Urinary bladder (tissue), 4 donors: ENCODE measurements around the gene UBE4B. TPM values are rescaled to one million over a fixed set of nuclear protein-coding genes. Genes with fewer than 3 reads are reported as not detected.
A peak's percentile ranks its signal among the peaks of the same experiment; 100 is the strongest.
"Not testable (repeated sequence)": the region's sequence is repeated elsewhere in the genome, so short reads cannot be mapped to it uniquely, and the experiment has no call there.

Experiments
- DNase-seq: peaks from one replicate; pipeline ENCODE4 v3.0.0-alpha.2; 2015; ENCODE audit errors: extremely low spot score
- H3K27ac ChIP-seq: one replicate; pipeline ENCODE4 v1.5.1; 2013; ENCODE audit warnings: low read depth, mild to moderate bottlenecking, moderate library complexity
- H3K36me3 ChIP-seq: one replicate; pipeline ENCODE4 v1.6.1; 2013; ENCODE audit warnings: mild to moderate bottlenecking, moderate library complexity; ENCODE audit not compliant: insufficient read depth
- H3K4me1 ChIP-seq: one replicate; pipeline ENCODE4 v1.6.1; 2013; ENCODE audit warnings: mild to moderate bottlenecking, moderate library complexity; ENCODE audit not compliant: insufficient read depth
- H3K4me3 ChIP-seq: one replicate; pipeline ENCODE4 v1.5.1; 2013; ENCODE audit warnings: low read depth, low read length
- WGBS: extraction: QIAGEN DNeasy Blood & Tissue Kit; methylation state at CpG from one replicate; pipeline ENCODE4 v1.1.7; 2013; 5-methylcytosine and 5-hydroxymethylcytosine counted together
- polyA plus RNA-seq: library from polyadenylated mRNA; stranded (reverse); fragments of 200-250 nt; gene quantifications from one replicate; pipeline ENCODE4 v1.2.3, GENCODE V29; 2013
- total RNA-seq: library from RNA; depleted of rRNA; stranded (reverse); fragments of >200 nt; gene quantifications from one replicate; pipeline ENCODE4 v1.2.3, GENCODE V29; 2014
- donor health status: healthy with polysubstance abuse.
- donor health status: healthy.

Gene UBE4B
- total and polyA plus RNA-seq, 2 donors, result 27.4 to 37.1 TPM

DNA sequence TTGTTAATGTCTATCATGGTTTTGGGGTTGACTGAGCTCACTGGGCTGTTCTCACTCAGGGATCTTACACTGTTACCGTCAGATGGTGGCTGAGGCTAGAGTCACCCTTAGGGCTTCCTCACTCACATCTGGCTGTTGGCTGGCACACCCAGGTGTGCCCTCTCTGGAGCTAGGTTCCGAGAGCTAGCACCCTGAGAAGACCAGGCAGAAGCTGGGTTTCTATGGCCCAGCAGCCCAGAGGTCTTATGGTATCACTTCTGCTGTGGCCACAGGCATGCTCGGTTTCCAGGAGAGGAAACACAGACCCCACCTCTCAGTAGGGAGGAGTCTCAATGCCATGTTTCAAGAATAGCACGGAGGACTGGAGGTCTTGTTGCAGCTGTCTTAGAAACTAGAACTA lies 156.9 kb downstream of the UBE4B start:
- H3K4me1 ChIP-seq, result no peaks in the 10 kb centered on the region
- WGBS, result 66% methylated on average over 4 of the region's 4 CpGs
- no peak overlapping the region for H3K27ac ChIP-seq
- H3K4me3 ChIP-seq, result no peak overlapping the region
- DNase-seq, result no peak
- no peaks in the 10 kb centered on the region for H3K36me3 ChIP-seq

DNA sequence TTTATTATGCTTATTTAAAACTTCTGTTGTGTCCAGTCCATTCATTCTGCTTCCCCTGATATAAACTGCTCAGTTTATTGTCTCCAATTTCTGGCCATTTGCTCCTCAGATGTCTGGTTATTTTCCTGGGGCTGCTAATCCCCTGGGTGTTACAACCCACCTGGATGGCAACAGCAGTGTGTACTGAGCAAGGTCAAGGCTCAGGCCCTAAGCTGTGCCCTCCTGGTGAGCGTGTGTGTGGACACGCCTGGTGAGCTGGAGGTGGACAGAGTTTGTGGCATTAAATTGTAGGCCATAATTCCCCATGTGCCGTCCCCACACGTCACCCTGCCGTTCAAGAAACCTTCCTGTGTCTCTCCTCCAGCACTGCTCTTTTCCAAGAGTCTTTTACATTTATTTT lies 159.5 kb downstream of the UBE4B start:
- WGBS, result 80% methylated on average over 5 of the region's 5 CpGs
- Histone ChIP-seq H3K4me3 (no peak overlapping the region), H3K36me3 (no peaks in the 10 kb centered on the region), H3K4me1 (no peaks in the 10 kb centered on the region), H3K27ac (no peak overlapping the region)
- no peak for DNase-seq

DNA sequence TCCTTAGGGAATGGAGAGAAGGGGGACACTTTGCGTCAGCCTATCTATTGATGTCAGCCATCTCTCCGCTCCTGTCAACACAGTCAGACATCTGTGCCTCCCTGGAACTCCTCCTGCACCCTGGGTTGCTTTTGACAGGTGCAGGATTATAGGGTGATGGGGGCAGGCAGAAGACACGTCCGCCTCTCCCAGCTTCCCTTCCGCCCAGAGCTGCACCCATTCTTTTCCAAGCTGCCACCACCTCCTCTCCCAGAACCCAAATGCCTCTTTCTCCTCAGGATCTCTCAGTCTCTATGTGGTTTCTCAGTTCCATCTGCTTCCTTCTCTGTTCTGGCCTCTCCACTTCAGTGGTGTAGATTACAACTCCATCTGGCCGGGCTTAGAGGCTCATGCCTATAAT lies 160.5 kb downstream of the UBE4B start:
- 72% methylated on average over 6 of the region's 6 CpGs for WGBS
- no peak overlapping the region for H3K27ac ChIP-seq
- no peak for DNase-seq
- no peaks in the 10 kb centered on the region for H3K4me1 ChIP-seq
- H3K36me3 ChIP-seq, result no peaks in the 10 kb centered on the region
- no peak overlapping the region for H3K4me3 ChIP-seq

DNA sequence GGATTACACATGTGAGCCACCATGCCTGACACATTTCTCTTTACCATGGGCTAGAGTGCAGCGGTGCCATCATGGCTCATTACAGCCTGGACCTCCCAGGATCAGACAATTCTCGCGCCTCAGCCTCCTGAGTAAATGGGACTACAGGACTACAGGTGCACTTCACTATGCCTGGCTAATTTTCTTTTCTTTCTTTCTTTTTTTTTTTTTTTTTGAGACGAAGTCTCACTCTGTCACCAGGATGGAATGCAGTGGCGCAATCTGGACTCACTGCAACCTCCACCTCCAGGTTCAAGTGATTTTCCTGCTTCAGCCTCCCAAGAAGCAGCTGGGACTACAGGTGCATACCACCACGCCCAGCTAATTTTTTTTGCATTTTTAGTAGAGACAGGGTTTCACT lies 162.8 kb downstream of the UBE4B start:
- no peaks in the 10 kb centered on the region for H3K4me1 ChIP-seq
- no peaks in the 10 kb centered on the region for H3K36me3 ChIP-seq
- no peak for DNase-seq
- 93% methylated on average over 6 of the region's 6 CpGs for WGBS
- H3K27ac ChIP-seq, result no peak overlapping the region
- H3K4me3 ChIP-seq, result no peak overlapping the region

DNA sequence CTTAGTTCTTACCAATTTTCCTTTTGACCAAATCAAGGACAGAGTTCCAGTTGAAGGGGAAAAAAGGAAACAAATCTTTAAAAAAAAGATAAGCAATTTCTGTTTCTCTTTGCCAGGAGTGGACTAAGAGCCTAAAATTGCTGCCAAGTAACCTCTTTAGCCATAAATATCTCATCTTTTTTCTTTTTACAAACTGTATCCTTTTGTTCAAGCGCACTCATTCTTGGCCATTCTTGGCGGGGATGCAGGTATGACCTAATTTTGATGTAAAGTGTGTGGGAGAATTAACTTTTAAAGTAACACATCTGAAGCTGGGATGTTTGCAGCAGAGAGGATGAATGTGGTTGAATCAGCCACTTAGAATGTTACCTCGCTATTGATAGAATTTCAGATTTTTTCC lies 164.2 kb downstream of the UBE4B start:
- H3K36me3 ChIP-seq, result no peaks in the 10 kb centered on the region
- H3K27ac ChIP-seq, result no peak overlapping the region
- H3K4me3 ChIP-seq, result no peak overlapping the region
- no peaks in the 10 kb centered on the region for H3K4me1 ChIP-seq
- DNase-seq, result peak; percentile 83
- WGBS, result 25% methylated on average over 3 of the region's 3 CpGs

DNA sequence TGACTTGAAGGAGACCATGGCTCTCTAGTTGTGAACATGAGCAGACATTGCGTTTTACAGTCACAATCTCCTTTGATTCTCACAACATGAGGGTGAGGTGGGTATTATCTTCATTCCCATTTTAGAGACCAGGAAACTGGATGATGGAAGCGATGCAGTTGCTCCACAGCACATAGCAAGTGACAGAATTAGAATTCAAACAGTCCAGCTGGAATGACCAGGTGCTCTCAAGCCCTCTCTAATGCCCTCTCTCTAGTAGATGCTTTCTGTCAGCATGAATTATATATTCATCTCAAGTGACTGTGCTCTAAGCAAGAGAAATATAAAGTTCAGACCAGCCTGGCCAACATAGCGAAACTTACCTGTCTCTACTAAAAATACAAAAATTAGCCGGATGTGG lies 167.9 kb downstream of the UBE4B start:
- WGBS, result 94% methylated on average over 4 of the region's 4 CpGs
- no peaks in the 10 kb centered on the region for H3K4me1 ChIP-seq
- H3K36me3 ChIP-seq, result no peaks in the 10 kb centered on the region

DNA sequence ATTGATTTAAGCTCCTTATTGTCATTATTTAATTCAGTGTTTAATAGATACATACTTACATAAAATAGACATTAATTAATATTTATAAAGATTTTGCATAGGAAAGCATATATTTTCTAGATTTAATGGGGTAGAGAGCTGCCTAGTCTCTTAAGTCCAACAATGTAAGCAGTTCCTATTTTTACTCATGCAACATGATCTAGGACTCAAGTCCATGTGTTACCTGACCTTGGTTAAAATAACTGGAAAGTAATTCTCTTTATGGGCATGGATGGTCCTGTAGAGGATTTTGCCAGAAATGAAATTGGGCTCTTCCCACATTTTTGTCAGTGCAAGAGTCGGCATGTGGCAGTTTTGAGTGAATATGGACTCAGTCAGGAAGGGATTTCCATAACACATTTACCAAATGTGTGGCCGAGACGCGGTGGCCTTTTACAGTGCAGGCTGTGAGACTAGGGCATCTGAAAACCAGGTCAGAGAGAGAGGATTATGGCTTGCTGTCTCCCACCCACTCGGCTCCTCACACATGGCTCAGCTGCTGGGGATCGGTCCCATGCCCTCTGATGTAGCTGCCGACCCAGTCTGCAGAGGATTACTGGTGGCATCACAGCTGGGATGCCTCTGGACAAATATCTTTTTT lies 171.4 kb downstream of the UBE4B start:
- 53% methylated on average over 7 of the region's 7 CpGs for WGBS
- Histone ChIP-seq H3K27ac (no peak overlapping the region), H3K4me3 (no peak overlapping the region), H3K36me3 (no peaks in the 10 kb centered on the region), H3K4me1 (no peaks in the 10 kb centered on the region)
- DNase-seq, result no peak

More for the DNA sequence above, 167.9 kb downstream of the UBE4B start:
- H3K4me3 ChIP-seq, result no peak overlapping the region
- DNase-seq, result no peak
- H3K27ac ChIP-seq, result no peak overlapping the region

DNA sequence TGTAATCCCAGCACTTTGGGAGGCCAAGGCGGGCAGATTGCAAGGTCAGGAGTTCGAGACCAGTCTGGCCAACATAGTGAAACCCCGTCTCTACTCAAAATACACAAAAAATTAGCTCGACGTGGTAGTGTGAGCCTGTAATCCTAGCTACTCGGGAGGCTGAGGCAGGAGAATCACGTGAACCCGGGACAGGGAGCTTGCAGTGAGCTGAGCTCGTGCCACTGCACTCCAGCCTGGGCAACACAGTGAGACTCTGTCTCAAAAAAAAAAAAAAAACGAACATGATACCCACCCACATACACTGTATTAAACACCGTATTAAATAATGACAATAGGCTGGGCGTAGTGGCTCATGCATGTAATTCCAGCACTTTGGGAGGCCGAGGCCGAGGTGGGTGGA lies 172.4 kb downstream of the UBE4B start:
- H3K4me3 ChIP-seq, H3K36me3 ChIP-seq, DNase-seq, H3K4me1 ChIP-seq, H3K27ac ChIP-seq: not testable (repeated sequence)
- WGBS, result 89% methylated on average over 14 of the region's 14 CpGs

DNA sequence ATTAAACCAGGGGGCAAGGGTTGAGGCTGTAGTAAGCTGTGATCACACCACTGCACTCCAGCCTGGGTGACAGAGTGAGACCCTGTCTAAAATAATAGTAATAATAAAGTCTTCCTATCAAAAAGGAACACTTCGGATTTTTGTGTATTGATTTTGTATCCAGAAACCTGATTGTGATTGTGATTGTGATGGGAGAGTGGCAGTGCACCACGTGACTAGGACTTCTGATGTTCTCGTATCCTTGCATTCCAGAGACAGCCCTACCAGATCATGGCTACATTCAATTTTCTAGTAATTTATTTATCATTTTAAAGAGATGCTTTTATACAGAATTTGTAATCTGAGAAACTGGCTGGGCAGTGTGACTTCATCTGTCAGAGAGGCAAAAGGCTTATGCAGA lies 175.1 kb downstream of the UBE4B start:
- Histone ChIP-seq H3K36me3 (no peaks in the 10 kb centered on the region), H3K27ac (no peak overlapping the region), H3K4me3 (no peak overlapping the region), H3K4me1 (peaks cover 1% of the 10 kb centered on the region)
- no peak for DNase-seq
- WGBS, result 94% methylated on average over 3 of the region's 3 CpGs

DNA sequence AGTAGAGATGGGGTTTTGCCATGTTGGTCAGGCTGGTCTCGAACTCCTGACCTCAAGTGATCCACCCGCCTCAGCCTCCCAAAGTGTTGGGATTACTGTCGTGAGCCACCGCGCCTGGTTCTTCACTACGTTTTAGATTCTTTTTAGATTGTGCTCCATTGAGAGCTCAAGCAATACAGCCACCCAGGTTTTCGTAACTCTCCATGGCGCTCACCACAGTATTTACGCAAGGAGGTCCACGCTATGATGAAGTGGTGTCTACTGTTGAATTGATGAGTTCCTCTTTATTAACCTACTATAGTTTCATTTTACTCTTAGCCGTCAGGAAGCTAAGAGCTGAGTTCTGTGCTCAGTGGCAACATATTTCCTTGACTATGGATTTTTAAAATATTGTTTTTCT lies 175.8 kb downstream of the UBE4B start:
- Histone ChIP-seq H3K4me1 (peaks cover 1% of the 10 kb centered on the region), H3K27ac (no peak overlapping the region), H3K4me3 (no peak overlapping the region), H3K36me3 (no peaks in the 10 kb centered on the region)
- WGBS, result 91% methylated on average over 11 of the region's 11 CpGs
- no peak for DNase-seq

DNA sequence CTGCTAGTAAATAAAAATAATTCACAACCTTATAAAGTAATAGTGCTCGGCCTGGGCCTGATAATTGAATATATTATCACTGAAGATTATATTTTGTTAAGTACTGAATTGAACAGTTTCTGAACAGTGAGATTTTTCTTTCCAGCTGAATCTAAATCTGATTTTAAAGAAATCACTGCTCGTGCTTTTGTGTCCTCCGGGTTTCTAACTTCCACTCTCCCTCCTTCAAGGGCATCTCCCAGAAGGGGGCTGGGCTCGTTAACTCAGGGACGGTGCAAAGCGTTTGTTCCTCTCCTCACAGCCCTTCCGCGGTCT lies 176.8 kb downstream of the UBE4B start:
- no peaks in the 10 kb centered on the region for H3K36me3 ChIP-seq
- H3K4me1 ChIP-seq, result peaks cover 1% of the 10 kb centered on the region
- H3K4me3 ChIP-seq, result peak overlapping the region; percentile 99
- DNase-seq, result no peak
- WGBS, result 3% methylated on average over 8 of the region's 8 CpGs
- peak overlapping the region; percentile 95 for H3K27ac ChIP-seq

DNA sequence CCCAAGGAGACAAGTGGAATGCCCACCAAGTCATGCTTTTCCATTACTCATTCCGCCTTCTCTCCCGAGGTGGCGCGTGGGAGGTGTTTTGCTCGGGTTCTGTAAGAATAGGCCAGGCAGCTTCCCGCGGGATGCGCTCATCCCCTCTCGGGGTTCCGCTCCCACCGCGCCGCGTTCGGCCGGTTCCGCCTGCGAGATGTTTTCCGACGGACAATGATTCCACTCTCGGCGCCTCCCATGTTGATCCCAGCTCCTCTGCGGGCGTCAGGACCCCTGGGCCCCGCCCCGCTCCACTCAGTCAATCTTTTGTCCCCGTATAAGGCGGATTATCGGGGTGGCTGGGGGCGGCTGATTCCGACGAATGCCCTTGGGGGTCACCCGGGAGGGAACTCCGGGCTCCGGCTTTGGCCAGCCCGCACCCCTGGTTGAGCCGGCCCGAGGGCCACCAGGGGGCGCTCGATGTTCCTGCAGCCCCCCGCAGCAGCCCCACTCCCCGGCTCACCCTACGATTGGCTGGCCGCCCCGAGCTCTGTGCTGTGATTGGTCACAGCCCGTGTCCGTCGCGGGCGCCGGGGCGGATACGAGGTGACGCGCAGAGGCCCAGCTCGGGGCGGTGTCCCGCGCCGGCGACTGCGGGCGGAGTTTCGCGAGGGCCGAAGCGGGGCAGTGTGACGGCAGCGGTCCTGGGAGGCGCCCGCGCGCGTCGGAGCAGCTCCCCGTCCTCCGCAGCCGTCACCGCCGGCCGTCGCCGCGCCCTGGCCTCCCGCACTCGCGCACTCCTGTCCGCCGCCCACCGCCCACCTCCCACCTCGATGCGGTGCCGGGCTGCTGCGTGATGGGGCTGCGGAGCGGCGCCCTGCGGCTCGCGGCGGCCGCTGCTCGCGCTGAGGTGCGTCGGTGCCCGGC lies 177.4 kb downstream of the UBE4B start, which contains the start of gene KIF1B:
KIF1B (plus strand) TSS at position 666 of the 906 bp plus-strand sequence. CDS start 21,759 bp downstream, outside the sequence.
- Histone ChIP-seq H3K36me3 (no peaks in the 10 kb centered on the region), H3K4me3 (peak within 1 kb of the TSS; percentile 99), H3K4me1 (peaks cover 1% of the 10 kb centered on the region), H3K27ac (peak within 1 kb of the TSS; percentile 96)
- under 1% methylated on average over 107 of the region's 107 CpGs for WGBS
- peak; percentile 94 for DNase-seq

DNA sequence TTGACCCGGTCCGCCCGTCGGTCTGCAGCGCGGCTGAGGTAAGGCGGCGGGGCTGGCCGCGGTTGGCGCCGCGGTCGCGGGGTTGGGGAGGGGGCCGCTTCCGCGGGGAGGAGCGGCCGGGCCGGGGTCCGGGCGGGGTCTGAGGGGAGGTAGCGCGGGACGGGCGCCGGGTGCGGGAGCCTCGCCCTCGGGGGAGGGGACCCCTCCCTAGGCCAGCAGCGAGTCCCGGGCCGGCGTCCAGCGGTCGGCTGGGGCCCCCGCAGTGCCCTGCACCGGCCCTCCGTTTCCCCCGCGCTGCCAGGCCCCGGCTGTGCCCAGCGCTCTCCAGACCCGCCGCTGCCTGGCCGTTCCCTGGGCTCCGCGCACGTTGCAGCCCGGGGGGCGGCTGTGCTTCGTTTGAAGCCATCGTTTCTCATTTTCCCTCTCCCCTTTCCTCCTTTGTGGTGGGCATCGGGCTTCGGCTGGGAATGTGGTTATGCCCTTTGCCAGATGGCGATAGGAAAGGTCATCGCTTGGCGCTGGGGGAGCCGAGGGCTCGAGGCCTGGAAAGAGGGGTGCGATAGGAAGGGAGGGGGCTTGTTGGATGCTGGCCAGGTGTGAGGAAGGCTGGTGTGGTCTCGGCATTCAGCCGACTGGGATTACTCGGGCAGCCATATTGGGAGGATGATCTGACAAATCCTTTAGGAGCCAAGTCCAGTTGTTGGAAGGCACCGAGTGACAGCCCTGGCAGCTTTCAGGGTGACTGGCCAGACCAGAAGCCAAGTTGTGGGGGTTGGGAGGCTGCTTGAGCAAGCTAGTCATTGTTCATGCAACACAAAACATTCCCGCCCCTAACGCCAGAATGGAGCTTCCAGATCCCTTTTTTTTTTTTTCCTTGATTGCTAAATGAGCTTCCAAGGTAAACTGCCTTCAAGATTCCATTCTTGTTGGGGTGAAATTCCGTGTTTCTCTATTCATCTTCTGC lies 178.4 kb downstream of the UBE4B start:
- Histone ChIP-seq H3K4me3 (peak overlapping the region; percentile 99), H3K27ac (peak overlapping the region; percentile 96), H3K36me3 (no peaks in the 10 kb centered on the region), H3K4me1 (peaks cover 1% of the 10 kb centered on the region)
- DNase-seq, result peak; percentile 64
- WGBS, result 1% methylated on average over 67 of the region's 69 CpGs
